H1 (cell line): ENCODE results near the gene POU6F2. TPM values are rescaled to one million over a fixed set of nuclear protein-coding genes. Genes with fewer than 3 reads are reported as not detected.

Experiments used
- CTCF ChIA-PET: fragments of 300-600 bp; sonication (Branson Sonifier 250); formaldehyde crosslinking; loops from one replicate; lab custom pipeline; 2021; ENCODE audit not compliant: partially characterized antibody; lab: Charles Lee
- POLR2A ChIA-PET: fragments of 300-600 bp; sonication (Branson Sonifier 250); formaldehyde crosslinking; loops from one replicate; lab custom pipeline; 2021; ENCODE audit warnings: inconsistent platforms; ENCODE audit not compliant: partially characterized antibody; lab: Charles Lee
- DNase-seq, 2 experiments: peaks; one replicate each; pipeline versions ENCODE4 v3.0.0 to v3.0.0-alpha.2; 2010 to 2022; ENCODE audit warnings: low spot score in 2 of 2, low read depth in 1 of 2, mixed read lengths in 1 of 2
- FAIRE-seq: peaks from 2 replicates; lab custom pipeline; 2011; peaks lifted over from hg19 to GRCh38; lab: Jason Lieb, UNC
- H2AFZ ChIP-seq: 2 replicates; pipeline ENCODE4 v1.8.1; 2012; ENCODE audit warnings: low read length, inconsistent platforms
- H2AK5ac ChIP-seq: 2 replicates; pipeline ENCODE4 v1.6.1; 2013; ENCODE audit warnings: low read depth, low read length
- H2BK120ac ChIP-seq: replicated peaks from 2 replicates; pipeline ENCODE3; 2013; ENCODE audit warnings: low read depth, low read length, inconsistent platforms
- H2BK12ac ChIP-seq: 2 replicates; pipeline ENCODE4 v1.6.1; 2013; ENCODE audit warnings: low read depth, low read length
- H2BK15ac ChIP-seq: 2 replicates; pipeline ENCODE4 v1.6.1; 2013; ENCODE audit warnings: low read length
- H2BK20ac ChIP-seq: 2 replicates; pipeline ENCODE4 v1.6.1; 2013; ENCODE audit warnings: low read length
- H2BK5ac ChIP-seq: 2 replicates; pipeline ENCODE4 v1.6.1; 2013; ENCODE audit warnings: low read depth, low read length
- H3K14ac ChIP-seq: 2 replicates; pipeline ENCODE4 v1.6.1; 2013; ENCODE audit warnings: inconsistent platforms; ENCODE audit not compliant: insufficient read length
- H3K18ac ChIP-seq: 2 replicates; pipeline ENCODE4 v1.6.1; 2013; ENCODE audit warnings: low read length; ENCODE audit errors: extremely low read depth
- H3K23ac ChIP-seq: 2 replicates; pipeline ENCODE4 v1.6.1; 2013; ENCODE audit warnings: inconsistent platforms; ENCODE audit not compliant: insufficient read length
- H3K23me2 ChIP-seq: 2 replicates; pipeline ENCODE4 v1.6.1; 2013; ENCODE audit warnings: low read depth, low read length
- H3K27ac ChIP-seq: 2 replicates; pipeline ENCODE4 v1.6.1; 2011; ENCODE audit warnings: low read depth, low read length, inconsistent platforms
- H3K27me3 ChIP-seq, 4 experiments: replicated peaks in 1 of 4; 1 replicate in 1 of 4; 2 replicates in 3 of 4; pipeline versions ENCODE4 v1.6.1 to v1.8.1; 2011 to 2013; ENCODE audit warnings: low read length in 3 of 4, mild to moderate bottlenecking in 3 of 4, inconsistent platforms in 2 of 4, mixed read lengths in 2 of 4, moderate library complexity in 1 of 4; ENCODE audit not compliant: control insufficient read depth in 3 of 4, insufficient read depth in 3 of 4; ENCODE audit errors: extremely low read depth in 1 of 4
- H3K36me3 ChIP-seq, 4 experiments: 2 replicates each; pipeline versions ENCODE4 v1.6.1 to v1.8.1; 2011 to 2013; ENCODE audit warnings: mild to moderate bottlenecking in 4 of 4, low read length in 3 of 4, moderate library complexity in 2 of 4, control low read depth in 1 of 4, inconsistent platforms in 1 of 4; ENCODE audit not compliant: insufficient read depth in 4 of 4, control insufficient read depth in 2 of 4
- H3K4ac ChIP-seq: replicated peaks from 2 replicates; pipeline ENCODE3; 2013; ENCODE audit warnings: low read length, low read depth, mixed read lengths, inconsistent platforms; ENCODE audit not compliant: insufficient read length
- H3K4me1 ChIP-seq, 4 experiments: replicated peaks in 1 of 4; 1 replicate in 1 of 4; 2 replicates in 3 of 4; pipeline versions ENCODE4 v1.6.1 to v1.8.1; 2011 to 2013; ENCODE audit warnings: low read length in 3 of 4, inconsistent platforms in 2 of 4, mixed read lengths in 1 of 4; ENCODE audit not compliant: insufficient read depth in 4 of 4, control insufficient read depth in 3 of 4
- H3K4me2 ChIP-seq, 2 experiments: 2 replicates each; pipeline versions ENCODE4 v1.6.1 to v1.8.1; 2011 to 2013; ENCODE audit warnings: low read depth in 2 of 2, low read length in 2 of 2, control low read depth in 1 of 2, inconsistent platforms in 1 of 2, mild to moderate bottlenecking in 1 of 2; ENCODE audit not compliant: insufficient read depth in 1 of 2
- H3K4me3 ChIP-seq, 4 experiments: fragments of 200-600, 300-600 bp in 1 of 4; sonication (generic), shearing (Covaris generic), sonication (Bioruptor Twin) in 1 of 4; 2 replicates each; pipeline versions ENCODE4 v1.5.1 to v1.8.1; 2011 to 2016; ENCODE audit warnings: low read length in 4 of 4, low read depth in 3 of 4, control low read depth in 2 of 4, inconsistent platforms in 2 of 4, mild to moderate bottlenecking in 2 of 4, mixed read lengths in 1 of 4, moderate library complexity in 1 of 4; ENCODE audit not compliant: insufficient read depth in 2 of 4; ENCODE audit errors: extremely low read depth in 1 of 4
- H3K56ac ChIP-seq: replicated peaks from 2 replicates; pipeline ENCODE3; 2013; ENCODE audit warnings: low read depth, mild to moderate bottlenecking, mixed read lengths, low read length, inconsistent platforms; ENCODE audit not compliant: insufficient read length
- H3K79me1 ChIP-seq: 2 replicates; pipeline ENCODE4 v1.6.1; 2013; ENCODE audit warnings: low read depth, low read length, control low read depth
- H3K79me2 ChIP-seq, 2 experiments: 2 replicates each; pipeline versions ENCODE4 v1.6.1 to v1.8.1; 2012 to 2013; ENCODE audit warnings: low read length in 2 of 2, mild to moderate bottlenecking in 2 of 2, inconsistent platforms in 1 of 2; ENCODE audit not compliant: insufficient read depth in 2 of 2, control insufficient read depth in 1 of 2
- H3K9ac ChIP-seq, 4 experiments: replicated peaks in 1 of 4; 1 replicate in 1 of 4; 2 replicates in 3 of 4; pipeline versions ENCODE4 v1.6.1 to v1.8.1; 2011 to 2013; ENCODE audit warnings: low read depth in 3 of 4, low read length in 3 of 4, control low read depth in 2 of 4, mild to moderate bottlenecking in 2 of 4, moderate library complexity in 2 of 4, inconsistent platforms in 1 of 4; ENCODE audit errors: extremely low read depth in 1 of 4
- H3K9me3 ChIP-seq, 2 experiments: 2 replicates each; pipeline versions ENCODE4 v1.6.1 to v1.8.1; 2012 to 2013; ENCODE audit warnings: mild to moderate bottlenecking in 2 of 2, moderate library complexity in 2 of 2, control low read depth in 1 of 2, inconsistent platforms in 1 of 2, low read depth in 1 of 2, low read length in 1 of 2, mixed read lengths in 1 of 2; ENCODE audit not compliant: insufficient read depth in 2 of 2
- H4K20me1 ChIP-seq, 2 experiments: replicated peaks in 1 of 2; 2 replicates each; pipeline versions ENCODE3 to v1.8.1; 2011 to 2013; ENCODE audit warnings: inconsistent platforms in 2 of 2, low read length in 2 of 2, mild to moderate bottlenecking in 1 of 2; ENCODE audit not compliant: insufficient read depth in 2 of 2, control insufficient read depth in 1 of 2
- H4K5ac ChIP-seq: 2 replicates; pipeline ENCODE4 v1.6.1; 2013; ENCODE audit warnings: low read length, low read depth, mixed read lengths, inconsistent platforms; ENCODE audit not compliant: insufficient read length
- H4K8ac ChIP-seq: 2 replicates; pipeline ENCODE4 v1.8.0; 2013; ENCODE audit warnings: mild to moderate bottlenecking, moderate library complexity, low read length, inconsistent platforms; ENCODE audit not compliant: insufficient read depth; ENCODE audit errors: extremely low read depth
- H4K91ac ChIP-seq: replicated peaks from 2 replicates; pipeline ENCODE3; 2013; ENCODE audit warnings: low read length, mixed read lengths, inconsistent platforms; ENCODE audit not compliant: insufficient read length
- ATF2 ChIP-seq: IDR thresholded peaks from 2 replicates; pipeline ENCODE4 v1.6.1; 2012; ENCODE audit warnings: low read length, inconsistent platforms
- EP300 ChIP-seq, 2 experiments: IDR thresholded peaks; 1 replicate in 1 of 2; 2 replicates in 1 of 2; pipeline ENCODE4 v1.6.1; 2011 to 2012; ENCODE audit warnings: low read depth in 2 of 2, low read length in 2 of 2, mild to moderate bottlenecking in 2 of 2, borderline replicate concordance in 1 of 2, inconsistent platforms in 1 of 2, moderate library complexity in 1 of 2
- GABPA ChIP-seq: IDR thresholded peaks from 2 replicates; pipeline ENCODE4 v1.6.1; 2011; ENCODE audit warnings: mild to moderate bottlenecking, low read length, moderate library complexity, borderline replicate concordance; ENCODE audit not compliant: insufficient read depth
- JUN ChIP-seq: IDR thresholded peaks from 2 replicates; pipeline ENCODE4 v1.6.1; 2011; ENCODE audit warnings: low read depth, mild to moderate bottlenecking, improper control_type of control experiment, low read length
- KDM1A ChIP-seq: fragments of 200-600, 300-600 bp; sonication (generic); IDR thresholded peaks from 2 replicates; pipeline ENCODE4 v1.7.1; 2016; ENCODE audit warnings: mild to moderate bottlenecking, low read length, borderline replicate concordance
- MAFK ChIP-seq: IDR thresholded peaks from 2 replicates; pipeline ENCODE4 v1.6.1; 2012; ENCODE audit warnings: low read depth, mild to moderate bottlenecking, improper control_type of control experiment, low read length
- MAX ChIP-seq: IDR thresholded peaks from 2 replicates; pipeline ENCODE4 v1.6.1; 2012; ENCODE audit warnings: inconsistent platforms
- POLR2A ChIP-seq, 2 experiments: IDR thresholded peaks; 1 replicate in 1 of 2; 2 replicates in 1 of 2; pipeline ENCODE4 v1.6.1; 2011; ENCODE audit warnings: low read depth in 2 of 2, low read length in 2 of 2, mild to moderate bottlenecking in 2 of 2; ENCODE audit errors: control extremely low read depth in 1 of 2
- POU5F1 ChIP-seq: IDR thresholded peaks from 2 replicates; pipeline ENCODE4 v1.6.1; 2011; ENCODE audit warnings: low read depth, mild to moderate bottlenecking, low read length, moderate library complexity
- SAP30 ChIP-seq: fragments of 300-600 bp; sonication (generic); IDR thresholded peaks from 2 replicates; pipeline ENCODE4 v1.7.1; 2012; ENCODE audit warnings: low read length, moderate library complexity, mild to moderate bottlenecking, inconsistent platforms; ENCODE audit not compliant: insufficient read depth, insufficient replicate concordance
- SP1 ChIP-seq: IDR thresholded peaks from 2 replicates; pipeline ENCODE4 v1.6.1; 2011; ENCODE audit warnings: low read depth, low read length
- SUZ12 ChIP-seq: fragments of 200-600 bp; sonication (generic); IDR thresholded peaks from 2 replicates; pipeline ENCODE4 v1.6.1; 2012; ENCODE audit warnings: mild to moderate bottlenecking, inconsistent platforms, low read length, moderate library complexity, mixed read lengths
- WGBS, 2 experiments: shearing (Covaris generic) in 1 of 2; methylation state at CpG; one replicate each; pipeline versions ENCODE4 v1.1.6 to v1.1.7; 2013 to 2015; ENCODE audit warnings: low lambda C conversion rate in 2 of 2, mixed read lengths in 2 of 2, inconsistent platforms in 1 of 2, low coverage in 1 of 2, missing lambda C conversion rate in 1 of 2; ENCODE audit not compliant: insufficient replicate concordance in 2 of 2, insufficient coverage in 1 of 2, insufficient read length in 1 of 2; ENCODE audit errors: extremely low coverage in 1 of 2, missing lambda C conversion rate in 1 of 2; 5-methylcytosine and 5-hydroxymethylcytosine counted together
- polyA plus RNA-seq, 7 experiments: library from polyadenylated mRNA; depleted of rRNA in 3 of 7; stranded (reverse) in 5 of 7; unstranded in 2 of 7; fragments of >200 nt in 5 of 7; fragments of 200-250 nt in 2 of 7; gene quantifications; 1 replicate in 5 of 7; 2 replicates in 1 of 7; 4 replicates in 1 of 7; pipeline versions ENCODE4 v1.2.1 to v1.2.3, GENCODE V29; 2011 to 2013; ENCODE audit warnings: missing spikeins in 2 of 7, mixed read lengths in 2 of 7
- total RNA-seq: library from RNA; stranded (reverse); fragmentation: NEBNext Ultra II Directional; extraction: Animal tissue kit (Norgen Biotek cat#: 25700); gene quantifications from 2 replicates; pipeline ENCODE4 v1.2.1, GENCODE V29; 2021

Gene POU6F2
- total and polyA plus RNA-seq, 2 of the 8 experiments (the other 6 are each of a cell fraction or from before 2014, with no cell fraction given), result 1.1 to 2.0 TPM

- H3K4ac ChIP-seq, result no peak overlapping the region
- no peak overlapping the region for H4K5ac ChIP-seq
- no peak overlapping the region for H2BK15ac ChIP-seq
- H2BK12ac ChIP-seq, result 0 out of 2 replicates have a peak overlapping the region, but pooled peaks have one; percentile 60
- no peak overlapping the region for H2BK20ac ChIP-seq
- H2BK5ac ChIP-seq, result no peak overlapping the region
- TF ChIP-seq EP300 (IDR thresholded peaks at IDR 0.05; ENCODE audit: borderline replicate concordance in 1 of 2, low read depth in 2 of 2, low read length in 2 of 2) (no peak), SUZ12 (no peak), SP1 (no peak), JUN (no peak), MAFK (no peak), POU5F1 (no peak), MAX (no peak), KDM1A (no peak), GABPA (no peak), SAP30 (no peak), ATF2 (no peak), POLR2A (IDR thresholded peaks at IDR 0.05; ENCODE audit: control extremely low read depth in 1 of 2, low read depth in 2 of 2, low read length in 2 of 2) (no peak)
- no peaks in the 10 kb centered on the region; a peak in 1 of 7 replicates for H3K27me3 ChIP-seq
- H3K56ac ChIP-seq, result no peak overlapping the region
- H3K4me3 ChIP-seq, result no peak overlapping the region
- no peak overlapping the region for H4K91ac ChIP-seq
- peaks cover 0 to 7% (median 0%) of the 10 kb centered on the region in 4 experiments; a peak in 1 of 7 replicates for H3K4me1 ChIP-seq
- H3K18ac ChIP-seq, result no peak overlapping the region
- H4K20me1 ChIP-seq, result peaks cover 0 to 4% of the 10 kb centered on the region in 2 experiments
- H2AFZ ChIP-seq, result no peak overlapping the region
- DNase-seq, result no peak
- H2AK5ac ChIP-seq, result peak overlapping the region; percentile 80; the same call in 1 of the 2 replicates
- H3K23me2 ChIP-seq, result peaks cover 4% of the 10 kb centered on the region; the same call in 1 of the 2 replicates
- no peaks in the 10 kb centered on the region for H3K79me1 ChIP-seq
- H4K8ac ChIP-seq, result no peak overlapping the region
- H3K14ac ChIP-seq, result no peak overlapping the region
- no peaks in the 10 kb centered on the region for H3K79me2 ChIP-seq
- ChIA-PET POLR2A (no interaction called here), CTCF (no interaction called here)
- 84% methylated on average over 8 of the region's 8 CpGs; no CpG with 5 or more reads in 1 of the 2 experiments for WGBS, 2 experiments
- no peak overlapping the region for H3K9ac ChIP-seq
- H3K23ac ChIP-seq, result no peak overlapping the region
- H3K27ac ChIP-seq, result no peak overlapping the region
- H3K9me3 ChIP-seq, result no peaks in the 10 kb centered on the region
- no peak for FAIRE-seq
- no peak overlapping the region for H3K4me2 ChIP-seq
- H3K36me3 ChIP-seq, result no peaks in the 10 kb centered on the region
- no peak overlapping the region for H2BK120ac ChIP-seq
Observed at GRCh38 chr7:39005036-39005435, 27.3 kb downstream of the POU6F2 start.
